Urothelium cell line (cell line): ENCODE results near the gene PCDH18.
A peak's percentile ranks its signal among the peaks of the same experiment; 100 is the strongest.
"Not testable (repeated sequence)": the region's sequence is repeated elsewhere in the genome, so short reads cannot be mapped to it uniquely, and the experiment has no call there.

ENCODE experiments used
- DNase-seq: peaks from one replicate; pipeline ENCODE4 v3.0.0; 2011; ENCODE audit warnings: low spot score, mixed read lengths
- FAIRE-seq: peaks from 2 replicates; lab custom pipeline; 2011; peaks lifted over from hg19 to GRCh38; lab: Jason Lieb, UNC

PCDH18 gene, protein sequence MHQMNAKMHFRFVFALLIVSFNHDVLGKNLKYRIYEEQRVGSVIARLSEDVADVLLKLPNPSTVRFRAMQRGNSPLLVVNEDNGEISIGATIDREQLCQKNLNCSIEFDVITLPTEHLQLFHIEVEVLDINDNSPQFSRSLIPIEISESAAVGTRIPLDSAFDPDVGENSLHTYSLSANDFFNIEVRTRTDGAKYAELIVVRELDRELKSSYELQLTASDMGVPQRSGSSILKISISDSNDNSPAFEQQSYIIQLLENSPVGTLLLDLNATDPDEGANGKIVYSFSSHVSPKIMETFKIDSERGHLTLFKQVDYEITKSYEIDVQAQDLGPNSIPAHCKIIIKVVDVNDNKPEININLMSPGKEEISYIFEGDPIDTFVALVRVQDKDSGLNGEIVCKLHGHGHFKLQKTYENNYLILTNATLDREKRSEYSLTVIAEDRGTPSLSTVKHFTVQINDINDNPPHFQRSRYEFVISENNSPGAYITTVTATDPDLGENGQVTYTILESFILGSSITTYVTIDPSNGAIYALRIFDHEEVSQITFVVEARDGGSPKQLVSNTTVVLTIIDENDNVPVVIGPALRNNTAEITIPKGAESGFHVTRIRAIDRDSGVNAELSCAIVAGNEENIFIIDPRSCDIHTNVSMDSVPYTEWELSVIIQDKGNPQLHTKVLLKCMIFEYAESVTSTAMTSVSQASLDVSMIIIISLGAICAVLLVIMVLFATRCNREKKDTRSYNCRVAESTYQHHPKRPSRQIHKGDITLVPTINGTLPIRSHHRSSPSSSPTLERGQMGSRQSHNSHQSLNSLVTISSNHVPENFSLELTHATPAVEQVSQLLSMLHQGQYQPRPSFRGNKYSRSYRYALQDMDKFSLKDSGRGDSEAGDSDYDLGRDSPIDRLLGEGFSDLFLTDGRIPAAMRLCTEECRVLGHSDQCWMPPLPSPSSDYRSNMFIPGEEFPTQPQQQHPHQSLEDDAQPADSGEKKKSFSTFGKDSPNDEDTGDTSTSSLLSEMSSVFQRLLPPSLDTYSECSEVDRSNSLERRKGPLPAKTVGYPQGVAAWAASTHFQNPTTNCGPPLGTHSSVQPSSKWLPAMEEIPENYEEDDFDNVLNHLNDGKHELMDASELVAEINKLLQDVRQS

DNA sequence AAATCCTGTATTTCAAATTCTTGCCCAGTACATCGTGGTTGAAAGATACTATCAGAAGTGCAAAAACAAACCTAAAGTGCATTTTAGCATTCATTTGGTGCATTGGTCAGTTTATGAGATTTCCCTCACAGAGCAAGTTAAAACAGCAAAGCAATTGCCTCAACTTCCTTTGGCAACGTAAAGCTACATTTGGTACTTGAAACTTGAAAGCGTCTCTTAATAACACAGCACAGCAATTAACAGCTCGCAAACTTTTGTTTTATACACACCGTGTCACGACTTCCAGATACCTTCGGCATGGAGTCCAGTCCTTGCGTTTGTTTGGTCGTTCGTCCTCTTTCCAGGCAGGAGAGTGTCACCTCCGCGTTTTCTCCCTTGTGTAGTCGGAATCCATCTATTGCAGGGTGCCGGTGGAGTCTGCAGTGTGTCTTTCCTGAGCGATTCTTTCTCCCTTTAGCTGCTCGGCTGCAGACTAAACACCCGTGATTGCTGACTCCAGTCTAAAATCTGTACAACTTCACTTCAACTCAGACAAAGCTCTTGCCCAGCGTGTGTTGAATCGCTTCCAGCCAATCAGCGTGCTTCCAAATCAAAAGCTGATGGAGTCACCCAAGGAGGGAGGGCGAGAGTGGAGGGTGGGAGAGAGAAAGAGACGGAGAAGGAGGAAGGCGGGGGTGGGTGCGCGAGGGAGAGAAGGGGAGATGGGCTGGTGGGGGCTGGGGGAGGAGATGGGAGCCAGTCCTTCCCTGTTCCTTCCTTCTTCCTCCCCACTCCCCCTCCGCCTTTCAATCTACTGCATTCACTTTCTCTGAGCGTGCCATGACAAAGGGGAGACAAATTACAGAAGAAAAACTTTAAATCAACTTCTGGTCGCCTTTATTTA lies at the start of gene PCDH18:
Gene PCDH18, minus strand, starts transcription at position 509 of the 883 bp plus-strand sequence. Its CDS starts 406 bp downstream, at position 103.
- DNase-seq = peak; percentile 61
- no peak for FAIRE-seq

DNA sequence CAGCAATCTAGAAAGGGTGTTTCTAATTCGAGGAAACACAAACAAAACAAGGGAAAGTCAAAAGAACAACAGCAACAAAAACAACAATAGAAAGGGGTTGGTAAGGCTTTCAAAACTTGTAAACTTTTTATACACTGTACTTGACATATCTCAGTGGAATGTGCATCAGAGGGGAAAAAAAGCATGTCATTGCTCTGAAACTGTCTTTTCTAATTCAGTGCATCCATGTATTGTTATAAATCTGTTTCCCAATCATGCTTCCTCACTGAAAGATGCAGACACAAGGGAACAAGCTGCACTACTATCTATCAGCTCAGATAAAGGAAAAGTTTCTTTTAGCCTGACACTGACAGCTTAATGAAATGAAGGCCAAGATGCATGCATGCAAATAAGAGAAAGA lies 44.2 kb upstream of the PCDH18 start:
- no peak for DNase-seq
- no peak for FAIRE-seq

DNA sequence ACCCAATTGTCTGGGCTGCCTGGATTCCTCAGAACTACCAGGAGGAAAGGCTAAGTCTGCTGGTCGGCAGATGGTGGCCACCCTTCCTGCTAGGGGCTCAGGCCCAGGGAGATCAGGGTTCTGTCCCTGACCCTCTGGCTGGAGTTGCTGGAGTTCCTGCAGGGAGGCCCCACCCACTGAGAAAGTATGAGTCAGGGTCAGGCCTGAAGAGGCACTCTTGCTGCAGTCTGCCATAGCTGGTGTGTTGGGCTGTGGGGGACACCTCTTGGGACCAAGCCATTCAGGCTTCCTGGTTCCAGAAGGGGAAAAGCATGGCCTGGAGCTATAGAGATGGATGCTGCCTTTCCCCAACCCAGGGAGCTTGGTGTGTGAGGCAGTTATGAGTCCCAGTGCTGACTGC lies 40.4 kb upstream of the PCDH18 start:
- FAIRE-seq = no peak
- DNase-seq = no peak

DNA sequence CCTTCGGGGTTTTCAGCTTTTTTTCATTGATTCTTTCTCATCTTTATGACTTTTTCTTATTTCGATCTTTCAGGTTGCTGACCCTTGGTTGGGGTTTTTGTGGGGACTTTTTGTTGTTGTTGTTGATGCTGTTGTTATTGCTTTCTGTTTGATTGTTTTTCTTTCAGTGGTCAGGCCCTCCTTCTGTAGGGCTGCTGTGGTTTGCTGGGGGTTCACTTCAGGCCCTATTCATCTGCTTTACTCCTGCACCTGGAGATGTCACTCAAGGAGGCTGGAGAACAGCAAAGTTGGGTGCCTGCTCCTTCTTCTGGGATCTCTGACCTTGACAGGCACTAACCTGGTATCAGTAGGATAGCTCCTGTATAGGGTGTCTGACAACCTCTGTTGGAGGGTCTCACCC lies 39.9 kb upstream of the PCDH18 start:
- no peak for FAIRE-seq
- DNase-seq = no peak

DNA sequence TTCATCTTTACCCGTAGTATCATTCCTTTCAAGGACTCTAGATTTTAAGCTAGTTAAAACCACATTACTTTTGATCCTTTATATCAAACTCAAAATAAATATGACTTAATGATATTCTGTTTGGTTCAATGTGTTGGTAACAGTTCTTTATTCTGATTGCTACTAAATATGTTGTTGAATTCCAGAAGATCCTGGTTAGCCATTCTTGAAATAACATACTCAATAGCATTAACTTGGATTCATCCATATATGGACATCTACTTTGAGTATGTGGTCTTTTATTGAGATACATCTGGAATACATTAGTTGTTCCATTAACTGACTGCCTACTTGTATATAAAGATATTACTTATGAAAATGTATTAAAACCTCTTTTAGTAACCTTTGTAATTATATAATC lies 27.5 kb upstream of the PCDH18 start:
- no peak for FAIRE-seq

DNA sequence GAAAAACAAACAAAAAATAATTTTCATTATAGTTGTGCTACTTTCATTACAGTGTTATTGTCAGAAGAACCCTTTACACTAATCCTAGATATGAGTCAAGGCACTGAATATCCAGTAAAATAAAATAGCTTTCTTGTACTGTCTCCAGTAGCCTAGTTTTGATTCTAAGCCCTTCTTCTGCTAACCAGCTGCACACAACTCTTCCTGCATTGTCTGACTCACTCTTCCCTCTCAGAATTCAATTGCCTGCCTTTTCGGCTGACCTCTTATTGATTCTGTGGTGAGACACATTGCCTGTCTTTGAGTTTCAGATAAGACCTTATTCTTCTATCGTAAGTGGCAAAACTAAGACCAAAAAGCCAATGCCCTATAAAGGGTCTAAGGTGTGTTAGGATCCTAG lies 26.7 kb upstream of the PCDH18 start:
- FAIRE-seq (no peak), DNase-seq (no peak)

More for the DNA sequence above, 27.5 kb upstream of the PCDH18 start:
- no peak for DNase-seq

DNA sequence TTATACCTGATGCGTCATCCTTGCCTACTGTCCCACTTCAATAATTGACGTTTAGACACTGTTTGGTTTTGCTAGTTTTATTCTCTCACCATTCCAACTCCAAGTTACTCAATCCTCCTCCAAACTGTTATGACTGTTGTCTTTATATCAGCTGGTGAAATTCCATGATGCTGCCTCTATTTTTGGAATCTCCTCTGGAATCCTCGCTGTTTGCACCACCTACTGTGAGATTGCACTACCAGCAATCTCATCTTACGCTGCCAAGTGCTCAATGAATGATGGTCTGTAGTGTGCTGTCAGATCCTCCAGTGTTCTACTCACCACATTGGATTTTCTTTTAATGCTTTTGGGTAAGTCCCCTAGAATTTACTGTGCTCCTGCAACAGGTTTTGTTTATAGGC lies 13.2 kb upstream of the PCDH18 start:
- DNase-seq (no peak), FAIRE-seq (no peak)

DNA sequence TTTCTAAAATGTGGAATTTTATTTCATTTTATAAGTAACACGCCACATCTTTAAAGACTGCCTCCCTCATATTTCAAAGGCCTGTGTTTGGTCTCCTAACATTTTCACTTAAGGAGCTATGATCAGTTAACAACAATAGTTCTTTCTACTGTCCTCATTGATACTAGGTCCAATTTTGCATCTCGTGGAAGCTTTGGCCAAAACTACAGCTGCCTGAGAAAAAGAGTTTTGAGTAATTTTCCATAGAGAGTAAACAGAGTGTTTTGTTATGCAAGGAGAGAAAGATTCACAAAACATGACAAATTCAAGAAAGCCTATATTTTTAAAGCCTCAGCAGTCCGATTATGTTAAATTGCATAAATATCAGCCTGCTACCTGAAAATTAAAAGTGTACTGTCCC lies 11.4 kb upstream of the PCDH18 start:
- FAIRE-seq (no peak), DNase-seq (no peak)

DNA sequence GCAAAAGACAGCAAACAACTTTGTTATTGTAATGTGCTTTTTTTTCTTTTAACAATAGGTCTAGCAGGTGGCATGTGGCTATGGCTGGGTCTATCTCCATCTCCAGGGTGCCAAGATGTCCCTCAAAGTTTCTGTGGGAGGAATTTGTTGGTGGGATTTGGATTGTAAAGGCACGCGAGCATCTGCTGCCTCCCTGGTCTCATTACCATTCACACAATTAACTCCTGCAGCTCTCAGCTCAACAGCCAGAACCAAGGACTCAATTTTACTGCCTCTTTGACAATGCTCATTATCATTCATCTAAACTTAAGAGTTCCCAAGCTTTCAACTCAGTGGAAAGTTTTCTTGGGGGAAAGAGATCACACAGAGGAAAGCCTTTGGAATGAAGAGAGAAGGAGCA lies 10.9 kb upstream of the PCDH18 start:
- no peak for FAIRE-seq
- DNase-seq = no peak

DNA sequence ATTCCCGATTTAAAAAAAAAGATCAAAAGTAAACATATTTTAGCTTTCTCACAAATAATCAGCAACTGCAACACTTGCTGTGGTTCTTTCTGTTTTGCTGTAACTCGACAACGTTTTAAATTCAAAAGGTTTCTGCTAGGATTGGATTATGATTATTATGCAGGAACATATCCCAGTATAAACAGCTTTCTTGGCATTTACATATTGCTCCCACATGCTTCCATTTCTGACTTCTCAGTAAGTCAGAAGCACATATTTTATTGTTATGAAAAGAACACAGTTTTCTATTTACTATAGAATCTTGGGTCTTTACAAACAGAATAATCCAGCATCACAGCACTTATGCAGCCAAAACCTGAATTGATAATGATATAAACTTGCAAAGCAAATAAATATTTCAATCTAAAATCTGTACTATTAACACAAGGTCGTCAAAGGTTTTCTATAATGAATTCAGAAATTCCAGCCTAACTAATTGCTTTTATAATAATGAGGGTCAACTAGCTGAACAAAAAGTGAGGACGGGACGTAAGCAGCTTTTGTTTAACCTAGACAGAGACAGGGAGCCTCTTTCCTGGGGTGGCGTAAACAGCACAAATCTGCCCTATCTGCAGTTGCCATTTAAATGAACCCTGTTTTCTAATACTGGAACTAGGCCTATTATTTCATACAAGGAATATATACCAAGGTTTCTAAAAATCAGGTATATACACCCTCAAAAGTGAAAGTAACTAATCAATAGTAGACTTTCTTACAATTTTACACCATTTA lies 9.8 kb upstream of the PCDH18 start:
- FAIRE-seq = no peak
- DNase-seq = no peak

DNA sequence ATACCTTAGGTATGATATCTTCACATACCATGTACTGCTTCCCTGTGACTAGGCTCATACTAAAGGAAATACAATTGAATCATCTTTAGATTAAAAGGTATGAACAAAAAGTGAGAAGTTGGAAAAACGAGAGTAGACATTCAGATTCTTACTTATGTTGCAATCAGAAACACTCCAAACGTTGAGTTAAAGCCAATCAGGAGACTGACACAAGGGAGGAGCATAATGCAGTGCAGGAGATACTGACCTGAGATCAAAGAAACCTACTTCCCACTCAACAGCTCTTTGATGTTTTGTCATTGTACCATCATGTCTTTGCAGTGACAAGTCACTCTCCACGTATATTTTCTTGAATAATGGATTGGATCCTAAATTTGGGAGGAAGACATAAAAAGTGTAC lies 8.9 kb upstream of the PCDH18 start:
- DNase-seq = no peak
- FAIRE-seq = no peak

DNA sequence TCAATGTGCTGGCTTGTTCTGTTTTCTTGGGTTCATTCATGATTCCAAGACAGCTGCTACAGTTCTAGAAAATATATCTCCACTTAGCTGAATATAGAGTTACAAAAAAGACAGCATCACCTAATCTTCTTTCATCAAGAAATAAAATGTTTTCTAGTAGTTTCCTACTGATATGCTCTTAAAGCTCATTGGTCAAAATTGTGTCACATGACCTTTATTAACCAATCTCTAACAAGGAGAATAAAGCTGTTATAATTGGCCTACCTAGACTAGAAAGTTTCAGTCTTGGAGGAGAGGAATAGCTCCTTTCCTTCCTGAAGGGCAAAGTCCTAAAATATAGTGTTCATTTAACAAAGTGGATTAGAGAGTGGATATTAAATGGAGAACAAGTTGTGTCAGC lies 8.1 kb upstream of the PCDH18 start:
- no peak for DNase-seq
- no peak for FAIRE-seq

DNA sequence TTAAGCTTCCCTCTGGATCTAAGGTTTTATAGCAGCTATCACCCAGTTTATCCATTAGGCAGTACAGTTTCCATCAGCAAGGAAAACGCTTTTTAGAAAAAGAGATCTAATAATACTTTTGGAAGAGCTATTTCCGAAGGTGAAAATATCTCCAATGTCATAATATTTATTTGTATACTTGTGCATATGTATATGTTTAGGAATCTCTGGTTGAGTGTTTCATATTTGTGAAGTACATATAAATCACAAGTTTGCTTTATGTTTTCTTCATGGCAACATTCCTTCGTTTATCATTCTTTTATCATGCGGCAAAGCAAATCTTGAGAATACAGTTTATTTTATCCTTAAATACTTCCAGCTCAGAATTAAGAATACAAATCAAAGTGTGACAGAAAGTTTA lies 6.2 kb upstream of the PCDH18 start:
- DNase-seq = no peak
- FAIRE-seq = no peak

DNA sequence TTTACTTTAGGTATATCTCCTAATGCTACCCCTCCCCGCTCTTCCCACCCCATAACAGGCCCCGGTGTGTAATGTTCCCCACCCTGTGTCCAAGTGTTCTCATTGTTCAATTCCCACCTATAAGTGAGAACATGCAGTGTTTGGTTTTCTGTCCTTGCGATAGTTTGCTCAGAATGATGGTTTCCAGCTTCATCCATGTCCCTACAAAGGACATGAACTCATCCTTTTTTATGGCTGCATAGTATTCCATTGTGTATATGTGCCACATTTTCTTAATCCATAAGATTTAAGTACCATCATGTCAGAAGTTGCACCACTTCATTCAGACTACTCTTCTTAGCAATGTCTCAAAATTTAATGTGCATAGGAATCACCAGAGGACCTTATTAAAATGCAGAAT lies 5.5 kb upstream of the PCDH18 start:
- not testable (repeated sequence) for DNase-seq, FAIRE-seq

DNA sequence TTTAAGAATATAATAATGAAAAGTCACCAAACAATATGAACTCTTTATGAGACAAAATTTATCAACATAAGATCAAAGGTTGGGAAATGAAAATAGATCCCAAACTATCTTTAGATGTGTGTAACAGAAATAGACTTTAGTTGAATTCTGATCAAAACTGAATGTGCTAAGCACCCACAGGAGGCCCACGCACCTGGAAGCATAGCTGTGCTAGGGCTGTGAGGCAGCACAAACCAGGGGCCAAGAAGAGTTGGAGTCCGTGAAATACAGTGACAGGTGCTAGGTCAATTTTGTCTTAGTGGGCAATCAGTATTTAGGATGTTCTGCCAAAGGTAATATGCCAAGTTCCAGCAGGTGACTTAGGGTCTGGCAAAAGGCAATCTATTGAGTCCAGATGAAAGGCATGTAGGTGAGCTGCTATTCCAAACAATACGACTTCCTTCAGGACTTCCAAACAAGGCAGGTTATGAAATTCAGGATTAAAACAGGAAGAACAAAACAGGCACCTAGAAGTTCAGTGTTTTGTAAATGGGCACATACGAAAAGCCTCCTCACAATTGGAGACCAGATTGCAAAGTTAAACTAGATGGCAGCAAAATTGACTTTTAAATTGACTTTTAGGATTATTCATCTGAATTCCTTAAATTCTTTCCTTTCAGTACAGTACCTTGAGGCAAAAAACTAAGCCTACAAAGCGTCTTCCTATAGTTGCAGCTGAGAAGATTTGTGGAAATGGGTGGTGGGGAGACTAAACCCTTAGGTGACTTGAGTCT lies 4.7 kb upstream of the PCDH18 start:
- DNase-seq = no peak

DNA sequence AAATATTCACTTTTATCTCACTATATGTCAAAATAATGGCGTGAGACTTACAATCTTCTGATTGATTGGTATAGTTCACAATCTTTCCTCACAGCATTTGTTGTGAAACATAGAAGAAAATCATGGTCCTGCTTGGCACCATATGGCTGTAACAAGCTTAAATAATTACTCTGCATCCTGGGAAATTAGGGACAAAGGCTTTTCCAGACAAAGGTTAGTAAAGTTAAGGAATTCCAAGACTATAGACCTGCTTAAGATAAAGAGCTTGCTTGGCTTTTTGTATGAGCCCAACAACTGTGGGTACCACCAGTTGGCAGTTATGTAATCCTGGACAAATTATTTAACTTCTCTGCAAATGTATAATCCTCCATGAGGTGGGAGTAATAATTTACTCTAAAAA lies 3.4 kb upstream of the PCDH18 start:
- FAIRE-seq = no peak
- DNase-seq = no peak

More for the DNA sequence above, 4.7 kb upstream of the PCDH18 start:
- FAIRE-seq = no peak

DNA sequence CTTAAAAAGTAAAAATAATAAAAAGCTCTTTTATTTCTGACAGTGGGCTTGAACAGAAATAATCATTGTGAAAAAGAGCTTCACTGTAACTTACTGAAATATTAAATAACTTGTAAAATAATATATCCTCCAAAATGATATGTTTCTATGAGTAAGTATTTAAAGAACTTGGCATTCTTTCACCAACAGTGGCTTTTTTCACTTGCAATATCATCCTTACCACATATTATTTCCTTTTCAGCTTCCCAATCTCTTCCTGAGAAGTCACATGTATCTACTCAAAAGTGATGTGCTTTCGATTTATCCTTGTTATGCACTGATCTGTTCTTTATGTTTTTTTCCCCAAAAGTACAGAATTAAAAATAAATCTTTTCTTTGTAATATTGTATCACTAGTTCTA lies 2.2 kb upstream of the PCDH18 start:
- no peak for DNase-seq
- FAIRE-seq = no peak

DNA sequence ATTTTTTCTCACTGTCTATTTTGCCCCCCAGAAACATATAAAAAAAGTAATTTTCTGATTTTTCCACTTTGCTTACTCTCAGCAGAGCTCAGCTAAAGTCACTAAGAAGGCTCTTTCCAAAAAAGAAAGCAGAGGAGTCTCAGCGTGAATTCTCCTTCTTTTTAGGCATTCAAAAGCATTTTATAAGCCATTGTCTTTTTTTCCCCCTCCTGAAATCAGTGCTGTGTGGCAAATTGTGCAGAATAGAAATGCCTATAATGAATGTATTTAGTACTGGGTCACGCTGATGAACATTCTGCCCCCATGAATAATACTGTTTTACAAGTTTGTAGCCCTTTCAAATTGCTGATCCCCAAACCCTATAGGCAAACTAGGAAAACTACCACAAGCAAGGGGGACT lies 1.6 kb upstream of the PCDH18 start:
- DNase-seq = no peak
- FAIRE-seq = no peak

DNA sequence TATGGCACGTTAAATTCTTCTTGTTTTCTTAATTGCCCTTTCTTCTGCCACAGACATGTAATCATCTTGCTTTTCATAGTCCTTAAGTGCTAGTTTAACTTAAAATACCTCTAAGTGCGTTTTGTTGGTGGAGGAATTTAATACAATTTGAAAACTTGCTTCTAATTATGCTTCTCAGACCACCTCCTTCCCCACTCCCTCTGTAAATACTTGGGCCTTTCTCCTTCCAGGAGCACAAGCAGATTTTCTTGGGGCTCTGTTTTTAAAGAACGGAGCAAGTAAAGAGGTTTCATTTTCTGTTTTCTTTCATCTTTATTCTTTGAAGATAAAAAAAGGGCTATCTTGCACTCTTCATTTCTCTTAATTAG lies 559 bp upstream of the PCDH18 start:
- DNase-seq (no peak), FAIRE-seq (no peak)
